Activated naive CD8-positive, alpha-beta T cell treated with anti-CD3 and anti-CD28 coated beads for 36 hours (primary cell): ENCODE results near the gene SEMA3F. TPM values are rescaled to one million over a fixed set of nuclear protein-coding genes. Genes with fewer than 3 reads are reported as not detected.
"Not testable (repeated sequence)": the region's sequence is repeated elsewhere in the genome, so short reads cannot be mapped to it uniquely, and the experiment has no call there.

Experiments
- DNase-seq: peaks from one replicate; pipeline ENCODE4 v3.0.0; 2021
- H3K27ac Mint-ChIP-seq: one replicate; pipeline ENCODE4 v1.8.0; 2022; ENCODE audit warnings: mild to moderate bottlenecking, moderate library complexity, mixed read lengths
- H3K27me3 Mint-ChIP-seq: one replicate; pipeline ENCODE4 v1.8.0; 2022; ENCODE audit warnings: mild to moderate bottlenecking, mixed read lengths
- H3K36me3 Mint-ChIP-seq: one replicate; pipeline ENCODE4 v1.8.0; 2021; ENCODE audit warnings: mild to moderate bottlenecking, mixed read lengths
- H3K4me1 Mint-ChIP-seq: one replicate; pipeline ENCODE4 v1.8.0; 2021; ENCODE audit warnings: mixed read lengths
- H3K4me3 Mint-ChIP-seq: one replicate; pipeline ENCODE4 v1.8.0; 2022; ENCODE audit warnings: mild to moderate bottlenecking, moderate library complexity, mixed read lengths
- H3K9me3 Mint-ChIP-seq: one replicate; pipeline ENCODE4 v1.8.0; 2022; ENCODE audit warnings: mixed read lengths
- total RNA-seq, 2 experiments: library from RNA; stranded (reverse); gene quantifications; one replicate each; pipeline ENCODE4 v1.2.3, GENCODE V29; 2021

Gene SEMA3F
- total RNA-seq, 2 experiments from 2014 or later: 0.10 to 0.28 TPM

- no peak for DNase-seq
- no peak overlapping the region for H3K27ac Mint-ChIP-seq
These were observed 41.2 kb downstream of the SEMA3F start for GRCh38 chr3:50196253-50196801.

GRCh38 chr3:50201573-50202315, 46.6 kb downstream of the SEMA3F start:
- H3K4me1 Mint-ChIP-seq: peaks cover 3% of the 10 kb centered on the region
- no peak for DNase-seq
- peaks cover 58% of the 10 kb centered on the region for H3K27me3 Mint-ChIP-seq
- H3K27ac Mint-ChIP-seq: no peak overlapping the region
- H3K36me3 Mint-ChIP-seq: no peaks in the 10 kb centered on the region
- H3K9me3 Mint-ChIP-seq: no peaks in the 10 kb centered on the region
- H3K4me3 Mint-ChIP-seq: no peak overlapping the region

More at GRCh38 chr3:50196253-50196801, 41.2 kb downstream of the SEMA3F start:
- no peaks in the 10 kb centered on the region for H3K9me3 Mint-ChIP-seq
- peaks cover 5% of the 10 kb centered on the region for H3K4me1 Mint-ChIP-seq
- H3K4me3 Mint-ChIP-seq: no peak overlapping the region
- peaks cover 35% of the 10 kb centered on the region for H3K27me3 Mint-ChIP-seq
- no peaks in the 10 kb centered on the region for H3K36me3 Mint-ChIP-seq

- Mint-ChIP-seq H3K27ac (no peak overlapping the region), H3K27me3 (peaks cover 59% of the 10 kb centered on the region), H3K9me3 (no peaks in the 10 kb centered on the region), H3K4me1 (peaks cover 3% of the 10 kb centered on the region), H3K4me3 (no peak overlapping the region), H3K36me3 (no peaks in the 10 kb centered on the region)
- no peak for DNase-seq
These were observed 47.4 kb downstream of the SEMA3F start for GRCh38 chr3:50202353-50203112.

GRCh38 chr3:50203113-50203808, 48.1 kb downstream of the SEMA3F start:
- H3K4me1 Mint-ChIP-seq: peaks cover 3% of the 10 kb centered on the region
- no peaks in the 10 kb centered on the region for H3K36me3 Mint-ChIP-seq
- no peak overlapping the region for H3K4me3 Mint-ChIP-seq
- H3K27me3 Mint-ChIP-seq: peaks cover 58% of the 10 kb centered on the region
- H3K27ac Mint-ChIP-seq: no peak overlapping the region
- no peak for DNase-seq
- no peaks in the 10 kb centered on the region for H3K9me3 Mint-ChIP-seq

- no peaks in the 10 kb centered on the region for H3K9me3 Mint-ChIP-seq
- H3K4me3 Mint-ChIP-seq: no peak overlapping the region
- peaks cover 3% of the 10 kb centered on the region for H3K4me1 Mint-ChIP-seq
- no peaks in the 10 kb centered on the region for H3K36me3 Mint-ChIP-seq
- no peak for DNase-seq
- H3K27me3 Mint-ChIP-seq: peaks cover 57% of the 10 kb centered on the region
- no peak overlapping the region for H3K27ac Mint-ChIP-seq
These were observed 49.0 kb downstream of the SEMA3F start for GRCh38 chr3:50203809-50204803.

- Mint-ChIP-seq H3K27me3 (peaks cover 54% of the 10 kb centered on the region), H3K36me3 (no peaks in the 10 kb centered on the region), H3K4me3 (peak within 1 kb of the TSS; percentile 38), H3K4me1 (peaks cover 3% of the 10 kb centered on the region), H3K27ac (no peak within 1 kb of the TSS), H3K9me3 (no peaks in the 10 kb centered on the region)
- peak; percentile 23 for DNase-seq
These were observed 49.8 kb downstream of the SEMA3F start, which contains the start of gene SLC38A3 for GRCh38 chr3:50204804-50205412. Gene SLC38A3 (plus strand): TSS chr3:50205271. CDS start chr3:50214200, 8,929 bp downstream.

GRCh38 chr3:50205413-50206276, 50.5 kb downstream of the SEMA3F start:
- Mint-ChIP-seq H3K4me1 (peaks cover 3% of the 10 kb centered on the region), H3K4me3 (peak overlapping the region; percentile 38), H3K27ac (no peak overlapping the region), H3K9me3 (no peaks in the 10 kb centered on the region), H3K27me3 (peaks cover 54% of the 10 kb centered on the region), H3K36me3 (no peaks in the 10 kb centered on the region)
- peak; percentile 45 for DNase-seq

- Mint-ChIP-seq H3K4me3 (no peak overlapping the region), H3K4me1 (peaks cover 3% of the 10 kb centered on the region), H3K27me3 (peaks cover 42% of the 10 kb centered on the region), H3K9me3 (no peaks in the 10 kb centered on the region), H3K36me3 (no peaks in the 10 kb centered on the region), H3K27ac (no peak overlapping the region)
- no peak for DNase-seq
These were observed 52.4 kb downstream of the SEMA3F start for GRCh38 chr3:50207359-50208042.

- no peak overlapping the region for H3K4me3 Mint-ChIP-seq
- no peak overlapping the region for H3K27ac Mint-ChIP-seq
- no peaks in the 10 kb centered on the region for H3K36me3 Mint-ChIP-seq
- H3K9me3 Mint-ChIP-seq: no peaks in the 10 kb centered on the region
- no peak for DNase-seq
- H3K4me1 Mint-ChIP-seq: peaks cover 3% of the 10 kb centered on the region
- peaks cover 32% of the 10 kb centered on the region for H3K27me3 Mint-ChIP-seq
These were observed 53.7 kb downstream of the SEMA3F start for GRCh38 chr3:50208677-50209344.

GRCh38 chr3:50210176-50210509, 55.0 kb downstream of the SEMA3F start:
- Mint-ChIP-seq H3K36me3 (no peaks in the 10 kb centered on the region), H3K27me3 (peaks cover 18% of the 10 kb centered on the region), H3K27ac (no peak overlapping the region), H3K9me3 (no peaks in the 10 kb centered on the region), H3K4me3 (no peak overlapping the region), H3K4me1 (no peaks in the 10 kb centered on the region)
- DNase-seq: no peak

GRCh38 chr3:50210510-50211367, 55.6 kb downstream of the SEMA3F start:
- Mint-ChIP-seq H3K36me3 (no peaks in the 10 kb centered on the region), H3K27me3 (peaks cover 12% of the 10 kb centered on the region), H3K4me3 (no peak overlapping the region), H3K4me1 (no peaks in the 10 kb centered on the region), H3K9me3 (no peaks in the 10 kb centered on the region), H3K27ac (no peak overlapping the region)
- no peak for DNase-seq

GRCh38 chr3:50211368-50211717, 56.2 kb downstream of the SEMA3F start:
- not testable (repeated sequence) for H3K27me3 Mint-ChIP-seq, H3K9me3 Mint-ChIP-seq, H3K36me3 Mint-ChIP-seq, DNase-seq, H3K4me3 Mint-ChIP-seq, H3K4me1 Mint-ChIP-seq, H3K27ac Mint-ChIP-seq
